Activated CD8-positive, alpha-beta memory T cell treated with anti-CD3 and anti-CD28 coated beads, Interleukin-2, amount 50 U/mL, for 24 hours (primary cell): ENCODE data around the gene ARHGAP31.
A peak's percentile ranks its signal among the peaks of the same experiment; 100 is the strongest.

Experiments used
- DNase-seq: peaks from one replicate; pipeline ENCODE4 v3.0.0-alpha.2; 2020; ENCODE audit errors: extremely low read depth

ARHGAP31 gene

DNA sequence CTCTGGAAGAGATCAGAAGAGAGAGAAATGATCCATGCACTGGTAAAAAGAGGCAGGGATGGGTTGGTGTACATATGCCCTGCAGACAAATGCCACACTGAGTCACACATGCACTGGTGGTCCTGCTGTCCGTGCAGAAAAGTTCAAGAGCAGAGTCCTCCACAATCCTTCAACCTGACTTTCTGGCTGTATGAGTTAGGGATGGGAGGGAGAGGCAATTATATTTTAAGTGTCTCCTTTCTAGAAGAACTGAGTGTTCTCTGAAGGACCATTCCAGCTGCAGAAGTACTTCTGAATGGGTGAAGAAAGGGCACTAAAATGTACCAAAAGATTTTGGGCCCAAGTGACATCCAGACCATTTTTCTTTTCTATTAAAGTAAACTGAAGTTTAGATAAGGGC is 142.8 kb downstream of the ARHGAP31 start:
- no peak for DNase-seq

DNA sequence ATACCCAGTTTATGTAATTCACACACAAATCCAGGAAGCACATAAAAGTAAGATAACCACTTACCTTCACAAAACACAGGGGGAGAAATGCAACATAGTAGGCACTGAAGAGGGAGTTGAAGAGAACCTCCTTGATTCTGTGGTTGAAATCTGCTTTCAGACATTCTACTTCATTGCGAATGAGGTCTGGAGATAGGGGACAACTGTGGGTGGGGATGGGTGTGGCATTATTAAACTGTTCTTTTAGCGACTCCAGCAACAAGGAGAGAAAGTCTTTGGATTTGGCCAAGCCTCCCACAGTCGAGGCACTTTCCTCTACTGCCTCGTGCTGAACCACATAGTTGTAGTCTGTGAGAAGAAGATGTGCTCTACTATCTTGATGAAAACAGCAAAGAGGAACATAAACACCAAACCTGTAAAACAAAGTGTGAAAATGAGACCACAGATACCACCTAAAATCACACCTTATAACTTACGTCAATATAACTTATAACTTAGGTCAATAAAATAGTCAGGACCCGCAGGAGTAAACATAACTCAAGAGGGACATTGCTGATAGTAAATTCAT is 143.6 kb downstream of the ARHGAP31 start:
- DNase-seq, result no peak

DNA sequence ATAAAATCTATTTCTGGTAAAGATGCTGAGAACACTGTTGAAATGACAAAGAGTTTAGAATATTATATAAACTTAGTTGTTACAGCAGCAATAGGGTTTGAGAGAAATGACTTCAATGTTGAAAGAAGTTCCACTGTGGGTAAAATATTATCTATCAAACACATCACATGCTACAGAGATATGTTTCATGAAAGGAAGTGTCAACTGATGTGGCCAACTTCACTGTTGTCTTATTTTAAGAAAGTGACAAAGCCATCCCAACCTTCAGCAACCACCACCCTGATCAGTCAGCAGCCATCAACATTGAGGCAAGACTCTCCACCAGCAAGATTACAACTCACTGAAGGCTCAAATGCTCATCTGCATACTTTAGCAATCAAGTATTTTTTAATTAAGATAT is 149.0 kb downstream of the ARHGAP31 start:
- no peak for DNase-seq

DNA sequence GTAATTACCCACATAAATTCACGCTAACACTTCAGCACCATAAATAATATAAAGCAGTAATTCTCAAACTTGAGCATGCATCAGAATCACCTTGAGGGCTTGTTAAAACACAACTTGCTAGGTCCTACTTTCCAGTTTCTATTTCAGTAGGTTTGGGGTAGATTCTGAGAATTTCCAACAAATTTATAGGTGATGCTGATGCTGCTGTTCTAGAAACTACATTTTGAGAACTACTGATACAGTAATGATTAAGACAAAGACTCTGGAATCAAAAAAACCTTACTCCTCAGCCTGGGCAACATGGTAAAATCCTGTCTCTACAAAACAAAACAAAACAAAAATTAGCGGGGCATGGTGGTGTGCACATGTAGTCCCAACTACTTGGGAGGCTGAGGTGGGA is 150.4 kb downstream of the ARHGAP31 start:
- no peak for DNase-seq

DNA sequence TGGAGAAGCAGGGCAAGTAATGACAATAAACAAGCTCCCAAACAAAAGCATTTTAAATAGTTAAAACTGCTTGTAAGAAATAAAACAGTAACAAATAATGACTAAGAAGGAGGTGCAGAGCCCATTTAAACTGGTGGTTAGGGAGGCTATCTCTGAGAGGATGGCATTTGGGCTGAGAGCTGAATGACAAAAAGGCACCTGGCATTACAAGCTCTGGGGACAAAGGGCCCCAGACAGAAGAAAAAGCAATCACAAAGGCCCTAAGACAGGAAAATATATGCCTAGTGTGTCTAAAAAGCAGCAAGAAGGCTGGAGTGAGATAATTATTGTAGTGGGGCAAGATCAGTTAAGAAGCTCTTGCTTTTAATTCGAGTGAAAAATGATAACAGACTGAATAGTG is 159.6 kb downstream of the ARHGAP31 start:
- DNase-seq, result no peak

DNA sequence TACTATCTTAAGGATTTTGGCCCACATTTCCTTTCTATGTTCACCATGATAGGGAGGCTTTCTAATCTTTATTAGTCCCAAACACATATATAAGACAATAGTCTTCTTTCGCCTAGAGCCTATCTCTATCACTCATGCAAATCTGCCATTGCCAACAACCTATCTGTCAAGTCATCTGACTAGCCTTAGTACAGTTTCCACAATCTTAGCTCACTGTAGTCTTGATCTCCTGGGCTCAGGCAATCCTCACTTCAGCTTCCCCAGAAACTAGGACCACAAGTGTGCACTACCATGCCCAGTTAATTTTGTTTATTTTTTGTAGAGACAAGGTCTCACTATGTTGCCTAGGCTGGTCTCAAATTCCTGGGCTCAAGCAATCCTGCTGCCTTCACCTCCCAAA is 162.3 kb downstream of the ARHGAP31 start:
- DNase-seq, result no peak

DNA sequence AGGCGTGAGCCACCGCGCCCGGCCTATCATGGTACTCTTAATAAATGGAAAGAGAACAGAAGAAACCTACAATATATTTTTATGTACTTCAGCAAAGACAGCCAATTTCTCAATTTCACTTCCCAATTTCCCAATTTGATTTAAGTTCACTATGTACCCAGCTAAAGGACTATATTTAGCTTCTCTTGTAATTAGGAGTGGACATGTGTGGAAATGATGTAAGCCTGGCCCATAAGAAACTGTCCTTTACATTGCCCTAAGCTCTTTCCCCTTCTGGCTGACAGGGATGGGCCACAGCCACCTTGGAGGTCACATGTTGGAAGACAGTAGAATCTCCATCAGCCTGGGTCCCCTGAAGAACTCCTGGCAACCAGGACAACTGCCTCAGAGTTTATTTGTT is 163.1 kb downstream of the ARHGAP31 start:
- DNase-seq, result no peak

DNA sequence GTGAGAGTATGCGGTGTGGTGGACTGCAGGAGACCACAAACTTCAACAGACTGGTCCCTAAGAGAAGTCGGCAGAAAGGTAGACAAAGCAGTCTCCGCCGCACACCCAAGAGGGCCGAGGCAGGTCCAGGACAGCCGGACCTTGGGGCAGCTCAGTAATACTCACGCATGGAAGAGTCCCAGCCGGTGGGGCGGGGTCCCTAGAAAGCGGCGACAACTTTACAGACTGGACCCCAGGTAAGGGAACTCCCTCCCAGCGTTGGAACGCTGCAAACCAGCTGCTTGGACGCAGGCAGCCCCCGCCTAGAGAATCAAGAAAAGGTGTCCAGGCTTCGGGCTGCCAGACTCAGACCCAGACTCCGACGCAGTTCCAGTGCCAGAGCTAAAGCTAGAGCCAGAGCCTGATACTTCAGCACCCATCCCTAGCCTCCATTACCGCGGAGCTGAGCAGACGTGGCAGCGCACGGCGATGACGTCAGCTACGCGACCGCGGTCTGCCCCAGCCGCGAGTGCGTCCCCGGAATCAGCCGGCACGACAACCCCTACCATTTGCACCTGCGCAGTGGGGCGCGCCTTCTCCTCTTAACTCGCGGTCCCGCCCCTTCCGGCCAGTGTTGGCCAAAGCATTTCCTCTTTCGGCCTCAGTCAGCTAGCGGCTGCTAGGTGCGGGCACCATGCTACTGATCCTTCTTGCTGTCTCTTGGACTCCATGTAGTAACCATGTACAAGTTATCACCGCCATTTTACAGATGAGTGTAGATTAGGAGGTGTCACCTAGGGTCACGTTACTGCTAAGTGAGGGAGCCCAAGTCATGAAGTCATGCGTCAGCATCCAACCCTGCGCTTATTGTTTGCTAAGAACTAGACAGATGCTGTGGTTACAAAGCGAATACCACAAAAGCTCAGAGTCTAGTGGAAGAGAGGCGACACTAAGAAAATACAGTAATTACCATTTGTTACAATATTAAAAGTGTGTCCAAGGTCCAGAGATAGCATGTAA is 169.3 kb downstream of the ARHGAP31 start, which contains the start of gene TMEM39A:
TMEM39A (minus strand) TSS at position 445 of the 999 bp plus-strand sequence. CDS start 1,541 bp downstream, outside the sequence.
- DNase-seq, result peak; percentile 96

DNA sequence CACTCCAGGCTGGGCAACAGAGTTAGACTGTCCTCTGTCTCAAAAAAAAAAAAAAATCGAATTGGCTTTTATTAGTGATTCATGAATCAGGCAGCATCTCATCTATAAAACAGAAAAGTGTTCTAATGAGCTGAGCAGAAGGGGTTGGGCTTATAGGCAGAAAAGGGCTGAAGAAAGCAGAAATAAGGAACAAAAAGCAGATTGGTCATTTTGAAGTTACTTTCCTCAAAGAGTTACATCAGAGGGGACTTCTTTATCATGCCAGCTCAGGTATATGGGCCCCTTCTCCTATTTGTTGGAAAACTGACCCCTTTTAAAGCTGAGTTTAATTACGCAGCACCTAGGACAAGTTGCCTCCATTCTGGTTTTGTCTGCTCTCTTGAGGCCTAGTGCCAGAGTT is 173.9 kb downstream of the ARHGAP31 start:
- no peak for DNase-seq

DNA sequence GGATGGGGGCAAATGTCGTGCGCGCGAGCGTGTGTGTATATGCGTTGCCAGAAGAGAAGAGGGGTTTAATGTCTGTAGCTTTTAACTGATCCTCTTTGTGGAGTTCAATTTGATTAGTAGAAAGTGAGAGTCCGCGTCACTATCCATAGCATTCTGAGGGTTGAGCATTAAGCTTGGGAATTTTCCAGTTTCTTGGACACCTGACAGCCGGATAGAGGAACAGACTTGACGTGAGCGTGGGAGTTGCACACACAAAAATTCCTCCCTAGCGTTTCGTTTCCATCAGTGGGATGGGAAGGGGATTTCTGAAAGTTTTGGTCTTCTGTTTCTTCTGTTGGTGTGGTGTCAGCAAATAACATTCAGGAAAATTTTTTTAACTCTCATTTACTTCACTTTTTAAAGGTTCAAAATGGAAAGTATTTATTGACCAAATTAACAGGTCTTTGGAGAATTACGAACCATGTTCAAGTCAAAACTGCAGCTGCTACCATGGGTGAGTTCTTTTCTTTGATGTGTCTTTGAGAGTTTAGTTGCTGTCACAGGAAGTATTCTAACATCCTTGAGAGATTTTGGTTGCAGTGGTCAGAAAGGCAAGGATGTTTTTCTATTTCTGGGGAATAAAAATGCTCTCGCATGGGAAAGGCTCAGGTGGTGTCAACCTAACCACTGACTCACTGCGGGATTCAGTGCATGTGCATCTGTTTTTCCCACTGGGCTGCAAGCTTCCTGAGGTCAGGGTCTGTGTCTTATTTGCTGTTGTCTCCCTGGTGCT is 175.4 kb downstream of the ARHGAP31 start:
- no peak for DNase-seq
